ENCODE data around the gene PPM1M.

- TF ChIP-seq ZNF274 (IDR thresholded peaks at IDR 0.05; ENCODE audit: low read depth, low read length) (no peak), SUZ12 (IDR thresholded peaks at IDR 0.05; ENCODE audit: extremely low read depth, insufficient read depth, insufficient read length) (no peak)
These were observed 34.0 kb downstream of the PPM1M start for GRCh38 chr3:52279596-52279995.

All from NT2/D1 (cell line).